ENCODE results near the gene TRIM17. TPM values are rescaled to one million over a fixed set of nuclear protein-coding genes. Genes with fewer than 3 reads are reported as not detected.

TRIM17 gene
- total and polyA plus RNA-seq, 2 of the 8 experiments (the other 6 are each of a cell fraction or from before 2014, with no cell fraction given) = 1.1 to 2.2 TPM

- no peak for TF ChIP-seq FOSL1 (IDR thresholded peaks at IDR 0.05; ENCODE audit: insufficient read depth, low read depth, low read length)
- TF ChIP-seq POLR2A (IDR thresholded peaks at IDR 0.05; ENCODE audit: control extremely low read depth in 1 of 2, low read depth in 2 of 2, low read length in 2 of 2) = peak in 1 of 2 experiments; percentile 53; a peak in 1 of 3 replicates
- TF ChIP-seq EGR1 (IDR thresholded peaks at IDR 0.05; ENCODE audit: borderline replicate concordance, low read depth, low read length) = no peak
- TF ChIP-seq CHD1 (IDR thresholded peaks at IDR 0.05; ENCODE audit: low read depth, low read length) = no peak
- TF ChIP-seq NANOG (IDR thresholded peaks at IDR 0.05; ENCODE audit: insufficient read depth, low read depth, low read length, poor library complexity, severe bottlenecking) = no peak
- no peak for TF ChIP-seq YY1 (IDR thresholded peaks at IDR 0.05; ENCODE audit: low read depth, low read length)
- TF ChIP-seq GABPA (IDR thresholded peaks at IDR 0.05; ENCODE audit: borderline replicate concordance, insufficient read depth, low read length) = no peak
- TF ChIP-seq SIN3A (conservative IDR thresholded peaks at IDR 0.05 in 1 of 2, IDR thresholded peaks at IDR 0.05 in 1 of 2; ENCODE audit: low read depth in 1 of 2, low read length in 2 of 2) = 0 out of 4 replicates have a peak, but pooled peaks of 1 of the 2 experiments have one; percentile 32
- no peak for TF ChIP-seq JUN (IDR thresholded peaks at IDR 0.05; ENCODE audit: low read depth, low read length)
Observed at GRCh38 chr1:228405200-228405978, 11.3 kb downstream of the TRIM17 start (continued).
